Transverse colon (tissue), 4 donors: ENCODE measurements around the gene PTGR3.

ENCODE experiments used
- CTCF ChIP-seq, 5 experiments: fragments of 200-600 bp in 3 of 5; fragments of 450-650 bp in 2 of 5; sonication (generic) in 3 of 5; IDR thresholded peaks; 1 replicate in 2 of 5; 2 replicates in 3 of 5; pipeline ENCODE4 v1.5.1; 2016 to 2017; ENCODE audit warnings: antibody characterized with exemption in 5 of 5, inconsistent platforms in 3 of 5, mild to moderate bottlenecking in 2 of 5, moderate library complexity in 1 of 5
- POLR2AphosphoS5 ChIP-seq, 3 donors: sonication (generic); formaldehyde crosslinking; IDR thresholded peaks; one replicate each; pipeline ENCODE4 v1.6.1; 2016; ENCODE audit warnings: antibody characterized with exemption in 3 of 3

- TF ChIP-seq CTCF (IDR thresholded peaks at IDR 0.05) (no peak), POLR2AphosphoS5 (IDR thresholded peaks at IDR 0.05) (no peak)
Observed at GRCh38 chr18:75211626-75211952, 2.6 kb upstream of the PTGR3 start.
